ENCODE results near the gene NSA2. TPM values are rescaled to one million over a fixed set of nuclear protein-coding genes. Genes with fewer than 3 reads are reported as not detected.

Gene NSA2
- total and polyA plus RNA-seq, 2 of the 13 experiments (the other 11 are each of a cell fraction or from before 2014, with no cell fraction given), result 33.0 to 101 TPM

- TF ChIP-seq MIER3 (CRISPR knock-in tag; IDR thresholded peaks at IDR 0.05; ENCODE audit: borderline replicate concordance) (peak; percentile 78), BATF2 (CRISPR knock-in tag; IDR thresholded peaks at IDR 0.05) (no peak), ZMYM3 (CRISPR knock-in tag; IDR thresholded peaks at IDR 0.05) (peak; percentile 49; the same call in 1 of the 2 replicates), THAP8 (CRISPR knock-in tag; IDR thresholded peaks at IDR 0.05; ENCODE audit: borderline replicate concordance) (no peak), TAF15 (IDR thresholded peaks at IDR 0.05; ENCODE audit: low read depth, low read length, poor library complexity, severe bottlenecking) (no peak), THAP9 (CRISPR knock-in tag; IDR thresholded peaks at IDR 0.05; ENCODE audit: borderline replicate concordance) (peak; percentile 94), HDAC2 (CRISPR knock-in tag; IDR thresholded peaks at IDR 0.05) (peak; percentile 91), KLF12 (CRISPR knock-in tag; IDR thresholded peaks at IDR 0.05; ENCODE audit: borderline replicate concordance) (peak; percentile 91), CREBL2 (CRISPR knock-in tag; IDR thresholded peaks at IDR 0.05; ENCODE audit: borderline replicate concordance) (0 out of 2 replicates have a peak, but pooled peaks have one; percentile 71), HDAC1 (CRISPR knock-in tag; IDR thresholded peaks at IDR 0.05) (peak; percentile 98), ZXDC (CRISPR knock-in tag; IDR thresholded peaks at IDR 0.05) (0 out of 2 replicates have a peak, but pooled peaks have one; percentile 16), MXD1 (CRISPR knock-in tag; IDR thresholded peaks at IDR 0.05) (peak; percentile 64; the same call in 1 of the 2 replicates), ARNT2 (CRISPR knock-in tag; IDR thresholded peaks at IDR 0.05; ENCODE audit: low read depth) (0 out of 2 replicates have a peak, but pooled peaks have one; percentile 38), PHF20 (CRISPR knock-in tag; IDR thresholded peaks at IDR 0.05) (peak; percentile 98), ZNF589 (CRISPR knock-in tag; conservative IDR thresholded peaks at IDR 0.05) (no peak), PCBP2 (optimal IDR thresholded peaks at IDR 0.05; ENCODE audit: low read depth, low read length, poor library complexity, severe bottlenecking) (no peak), ETV5 (CRISPR knock-in tag; IDR thresholded peaks at IDR 0.05; ENCODE audit: borderline replicate concordance) (peak; percentile 95), STAG1 (CRISPR knock-in tag; IDR thresholded peaks at IDR 0.05) (0 out of 2 replicates have a peak, but pooled peaks have one; percentile 12), ZNF768 (CRISPR knock-in tag; IDR thresholded peaks at IDR 0.05) (peak; percentile 71), TARDBP (CRISPR knock-in tag; IDR thresholded peaks at IDR 0.05) (peak; percentile 97), DMAP1 (CRISPR knock-in tag; IDR thresholded peaks at IDR 0.05) (peak; percentile 77; the same call in 1 of the 2 replicates), ISL2 (CRISPR knock-in tag; IDR thresholded peaks at IDR 0.05) (peak; percentile 76)
Observed at GRCh38 chr5:74766849-74767578, at the start of gene NSA2, which contains the start of gene GFM2 (continued).
